ENCODE measurements around the gene ITPKC.
A peak's percentile ranks its signal among the peaks of the same experiment; 100 is the strongest.

ITPKC gene

DNA sequence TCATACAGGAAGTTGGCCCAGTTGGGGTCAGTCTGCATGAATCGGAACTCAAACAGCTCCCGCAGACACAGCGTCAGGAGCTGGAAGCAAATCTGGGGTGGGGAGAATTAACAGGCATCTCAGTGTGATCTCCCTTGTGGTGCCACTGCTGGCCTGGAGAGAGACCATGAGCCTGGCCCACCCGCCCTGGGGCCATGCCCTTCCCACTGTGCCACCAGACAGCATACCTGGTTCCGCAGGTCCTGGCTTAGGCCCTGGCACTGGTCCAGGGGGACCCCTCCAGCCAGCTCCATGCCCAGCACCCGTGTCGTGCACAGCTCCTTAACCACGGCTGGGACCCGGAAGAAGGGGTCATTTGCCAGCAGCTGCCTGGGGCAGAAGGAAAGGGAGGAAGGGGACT is 16.8 kb upstream of the ITPKC start:
- H3K27me3 ChIP-seq: no peaks in the 10 kb centered on the region
- H3K4me1 ChIP-seq: no peaks in the 10 kb centered on the region; the same call in 1 of the 2 replicates
- H3K4me3 ChIP-seq (ENCODE audit: low read depth, low read length): no peak overlapping the region
- no peaks in the 10 kb centered on the region for H3K9me3 ChIP-seq
- H3K36me3 ChIP-seq: peaks cover 5% of the 10 kb centered on the region; the same call in 1 of the 2 replicates
- no peak for DNase-seq
- TF ChIP-seq, protein P1, sequence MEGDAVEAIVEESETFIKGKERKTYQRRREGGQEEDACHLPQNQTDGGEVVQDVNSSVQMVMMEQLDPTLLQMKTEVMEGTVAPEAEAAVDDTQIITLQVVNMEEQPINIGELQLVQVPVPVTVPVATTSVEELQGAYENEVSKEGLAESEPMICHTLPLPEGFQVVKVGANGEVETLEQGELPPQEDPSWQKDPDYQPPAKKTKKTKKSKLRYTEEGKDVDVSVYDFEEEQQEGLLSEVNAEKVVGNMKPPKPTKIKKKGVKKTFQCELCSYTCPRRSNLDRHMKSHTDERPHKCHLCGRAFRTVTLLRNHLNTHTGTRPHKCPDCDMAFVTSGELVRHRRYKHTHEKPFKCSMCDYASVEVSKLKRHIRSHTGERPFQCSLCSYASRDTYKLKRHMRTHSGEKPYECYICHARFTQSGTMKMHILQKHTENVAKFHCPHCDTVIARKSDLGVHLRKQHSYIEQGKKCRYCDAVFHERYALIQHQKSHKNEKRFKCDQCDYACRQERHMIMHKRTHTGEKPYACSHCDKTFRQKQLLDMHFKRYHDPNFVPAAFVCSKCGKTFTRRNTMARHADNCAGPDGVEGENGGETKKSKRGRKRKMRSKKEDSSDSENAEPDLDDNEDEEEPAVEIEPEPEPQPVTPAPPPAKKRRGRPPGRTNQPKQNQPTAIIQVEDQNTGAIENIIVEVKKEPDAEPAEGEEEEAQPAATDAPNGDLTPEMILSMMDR (IDR thresholded peaks at IDR 0.05; ENCODE audit: low read depth, low read length): no peak

DNA sequence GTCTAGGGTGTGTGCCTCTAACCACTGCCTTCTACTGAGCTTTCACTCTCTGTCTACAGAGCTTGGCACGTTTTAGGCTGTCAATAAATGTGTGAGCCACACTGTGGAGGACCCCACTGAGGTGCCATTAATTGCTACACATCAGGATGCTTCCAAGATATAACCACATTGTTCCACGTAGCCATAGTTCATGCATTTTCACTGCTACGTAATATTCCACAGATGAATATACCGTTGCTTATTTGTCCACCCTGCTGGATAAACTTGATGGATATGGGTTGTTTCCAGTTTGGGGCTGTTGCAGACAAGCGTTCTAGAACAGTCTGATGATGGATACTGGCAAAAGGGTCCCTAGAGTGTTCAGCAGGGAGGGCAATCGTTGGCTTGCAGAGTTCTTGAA is 15.2 kb upstream of the ITPKC start:
- Histone ChIP-seq H3K27me3 (no peaks in the 10 kb centered on the region), H3K9me3 (no peaks in the 10 kb centered on the region), H3K4me1 (no peaks in the 10 kb centered on the region; the same call in 1 of the 2 replicates), H3K4me3 (ENCODE audit: low read depth, low read length) (no peak overlapping the region), H3K36me3 (peaks cover 5% of the 10 kb centered on the region; the same call in 1 of the 2 replicates)
- DNase-seq: no peak
- TF ChIP-seq, protein P1 (IDR thresholded peaks at IDR 0.05; ENCODE audit: low read depth, low read length): no peak

DNA sequence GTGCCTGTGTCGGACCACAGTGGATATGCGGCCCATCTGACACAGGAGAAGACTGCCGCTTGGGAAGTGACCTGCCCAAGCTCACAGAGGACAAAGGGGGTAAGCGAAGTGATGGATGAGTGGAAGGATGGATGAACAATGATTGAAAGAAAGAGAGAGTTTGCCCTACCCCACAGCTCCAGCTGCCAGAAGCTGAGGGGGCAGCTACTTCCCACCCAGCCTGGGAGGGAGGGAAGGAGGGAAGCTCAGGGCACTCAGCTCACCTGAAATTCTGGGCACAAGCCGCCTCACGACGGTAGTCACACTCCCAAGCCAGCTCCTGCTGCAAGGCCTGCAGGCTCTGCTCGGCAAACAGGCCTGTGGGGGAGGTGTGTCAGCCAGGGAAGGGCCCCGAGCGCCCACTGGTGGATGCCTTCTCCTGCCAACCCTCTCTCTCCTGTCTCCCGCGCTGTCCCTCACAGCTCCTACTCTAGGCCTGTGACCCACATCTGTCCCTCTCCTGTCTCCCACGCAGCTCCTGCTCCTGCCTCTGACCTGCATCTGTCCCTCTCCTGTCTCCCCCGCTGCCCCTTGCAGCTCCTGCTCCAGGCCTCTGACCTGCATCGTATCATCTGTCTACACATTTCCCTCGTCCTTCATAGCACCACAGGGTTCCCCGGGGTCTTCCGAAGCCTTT is 14.4 kb upstream of the ITPKC start:
- H3K9me3 ChIP-seq: no peaks in the 10 kb centered on the region
- peaks cover 5% of the 10 kb centered on the region; the same call in 1 of the 2 replicates for H3K36me3 ChIP-seq
- peak; percentile 91 for DNase-seq
- no peak overlapping the region for H3K4me3 ChIP-seq (ENCODE audit: low read depth, low read length)
- no peaks in the 10 kb centered on the region; the same call in 1 of the 2 replicates for H3K4me1 ChIP-seq
- TF ChIP-seq, protein P1 (IDR thresholded peaks at IDR 0.05; ENCODE audit: low read depth, low read length): peak; percentile 86
- no peaks in the 10 kb centered on the region for H3K27me3 ChIP-seq

DNA sequence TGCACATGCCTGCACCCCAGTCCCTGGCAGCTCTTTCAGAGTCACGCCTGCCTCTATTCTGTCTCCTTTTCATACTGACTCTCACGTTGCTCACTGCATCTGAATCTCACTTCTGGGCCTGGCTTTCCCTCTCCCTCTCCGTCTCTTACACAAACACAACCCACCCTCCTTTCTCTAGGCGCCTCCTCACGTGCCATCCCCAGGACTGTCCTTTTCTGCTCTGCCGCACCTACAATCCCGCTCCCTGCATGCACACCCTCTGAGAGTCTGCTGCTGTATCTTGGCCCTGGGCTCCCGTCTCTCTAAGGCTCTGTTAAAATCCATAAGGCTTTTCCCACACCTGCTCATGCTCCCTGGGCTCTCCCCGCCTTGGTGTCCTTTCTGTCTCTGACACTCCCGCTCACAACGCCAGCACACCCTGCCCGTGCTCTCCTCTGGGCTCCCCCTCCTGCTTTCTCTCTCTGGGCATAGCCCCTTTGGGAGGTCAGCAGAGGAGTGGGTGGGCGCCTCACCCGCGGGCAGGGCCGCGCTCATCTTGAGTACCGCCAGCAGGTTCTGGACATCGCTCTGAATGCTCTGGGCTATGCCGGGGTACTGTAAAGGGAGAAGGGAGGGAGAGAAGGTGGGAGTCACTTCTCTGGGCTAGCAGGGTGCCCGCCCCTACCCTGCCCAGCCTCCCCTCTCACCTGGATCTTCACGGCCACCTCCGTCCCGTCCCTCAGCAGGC is 13.7 kb upstream of the ITPKC start:
- no peak for DNase-seq
- Histone ChIP-seq H3K36me3 (peaks cover 5% of the 10 kb centered on the region; the same call in 1 of the 2 replicates), H3K27me3 (no peaks in the 10 kb centered on the region), H3K9me3 (no peaks in the 10 kb centered on the region), H3K4me3 (ENCODE audit: low read depth, low read length) (no peak overlapping the region), H3K4me1 (no peaks in the 10 kb centered on the region; the same call in 1 of the 2 replicates)
- TF ChIP-seq, protein P1 (IDR thresholded peaks at IDR 0.05; ENCODE audit: low read depth, low read length): no peak

DNA sequence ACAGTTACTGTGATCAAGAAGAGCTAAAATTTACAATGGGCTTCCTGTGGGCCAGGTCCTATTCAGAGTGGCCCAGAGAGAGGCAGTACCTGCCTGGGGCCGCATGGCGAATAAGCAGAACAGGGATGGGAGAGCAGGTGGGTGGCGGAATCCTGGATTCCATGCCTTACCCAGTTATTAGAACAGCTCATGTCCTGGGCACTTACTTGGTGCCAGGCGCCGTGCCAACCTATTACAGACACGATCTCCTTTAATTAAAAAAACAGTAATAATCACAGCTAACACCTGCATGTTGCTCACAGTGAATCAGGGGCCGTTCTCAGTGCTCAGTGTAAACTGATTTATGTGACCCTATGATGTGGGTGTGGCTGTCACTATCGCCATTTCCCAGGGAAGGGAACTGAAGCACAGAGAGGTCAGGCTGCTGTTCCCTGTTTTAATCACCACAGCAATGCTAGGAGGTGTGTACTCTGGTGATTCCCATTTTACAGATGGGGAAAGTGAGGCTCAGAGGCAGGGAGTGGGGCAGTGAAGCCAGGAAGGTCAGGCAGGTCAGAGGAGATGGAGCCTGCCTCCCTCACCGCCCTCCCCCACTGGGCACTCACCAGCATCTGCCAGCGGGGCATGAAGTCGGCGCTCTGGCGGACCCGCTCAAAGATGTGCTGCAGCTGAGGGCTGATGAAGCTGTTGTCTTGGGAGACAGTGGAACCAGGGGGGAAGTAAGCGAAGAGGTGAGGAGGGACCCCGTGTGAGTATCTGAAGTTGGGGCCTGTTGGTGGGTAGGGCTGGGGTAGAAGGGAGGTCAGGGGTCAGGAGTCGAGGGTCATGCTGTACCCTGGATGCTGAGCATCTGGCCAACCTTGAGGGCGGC is 12.2 kb upstream of the ITPKC start:
- H3K27me3 ChIP-seq: no peaks in the 10 kb centered on the region
- DNase-seq: no peak
- H3K4me1 ChIP-seq: no peaks in the 10 kb centered on the region; the same call in 1 of the 2 replicates
- peaks cover 5% of the 10 kb centered on the region; the same call in 1 of the 2 replicates for H3K36me3 ChIP-seq
- no peak overlapping the region for H3K4me3 ChIP-seq (ENCODE audit: low read depth, low read length)
- no peaks in the 10 kb centered on the region for H3K9me3 ChIP-seq
- TF ChIP-seq, protein P1 (IDR thresholded peaks at IDR 0.05; ENCODE audit: low read depth, low read length): no peak
